PC-3 (cell line): ENCODE results near the gene USP2. TPM values are rescaled to one million over a fixed set of nuclear protein-coding genes. Genes with fewer than 3 reads are reported as not detected.

ENCODE experiments used
- ATAC-seq: fragments of 200-7000 bp; cut with Tn5 transposase; 2 replicates; pipeline ENCODE4 v1.9.1; 2020; ENCODE audit warnings: mild to moderate bottlenecking, moderate library complexity
- BruUV-seq: library from RNA; stranded (reverse); fragments of 400-500 nt; replicated peaks from 2 replicates; lab custom pipeline; 2021; lab: Mats Ljungman, UMichigan
- CTCF ChIA-PET: fragments of 300-600 bp; sonication (Branson Sonifier 250); formaldehyde crosslinking; loops from one replicate; lab custom pipeline; 2022; ENCODE audit warnings: antibody characterized with exemption; lab: Charles Lee
- POLR2A ChIA-PET: fragments of 300-600 bp; sonication (Branson Sonifier 250); formaldehyde crosslinking; loops from one replicate; lab custom pipeline; 2022; ENCODE audit warnings: antibody characterized with exemption; ENCODE audit not compliant: unreplicated experiment; lab: Charles Lee
- DNase-seq: peaks from one replicate; pipeline ENCODE4 v3.0.0-alpha.2; 2015
- H2AFZ ChIP-seq: fragments of 300-600 bp; sonication (generic); 2 replicates; pipeline ENCODE4 v1.6.0; 2016; ENCODE audit warnings: antibody characterized with exemption, low read length
- H3F3A ChIP-seq: fragments of 300-600 bp; sonication (generic); one replicate; pipeline ENCODE4 v1.6.0; 2017; ENCODE audit warnings: antibody characterized with exemption, low read length, control low read depth, mild to moderate bottlenecking; ENCODE audit not compliant: unreplicated experiment
- H3K27ac ChIP-seq: fragments of 300-600 bp; sonication (generic); 2 replicates; pipeline ENCODE4 v1.5.1; 2016; ENCODE audit warnings: mild to moderate bottlenecking, low read length
- H3K27me3 ChIP-seq: fragments of 300-600 bp; sonication (generic); 2 replicates; pipeline ENCODE4 v1.6.1; 2016; ENCODE audit warnings: low read length, mixed read lengths
- H3K36me3 ChIP-seq: fragments of 300-600 bp; sonication (generic); 2 replicates; pipeline ENCODE4 v1.6.1; 2016; ENCODE audit warnings: low read depth, mixed run types, low read length, mixed read lengths
- H3K4me1 ChIP-seq: fragments of 300-600 bp; sonication (generic); 2 replicates; pipeline ENCODE4 v1.5.1; 2016; ENCODE audit warnings: low read length; ENCODE audit not compliant: insufficient read depth
- H3K4me2 ChIP-seq: fragments of 300-600 bp; sonication (generic); 2 replicates; pipeline ENCODE4 v1.6.0; 2016; ENCODE audit warnings: low read length
- H3K4me3 ChIP-seq: fragments of 300-600 bp; sonication (generic); 2 replicates; pipeline ENCODE4 v1.5.1; 2016; ENCODE audit warnings: mild to moderate bottlenecking, low read length, mixed read lengths
- H3K79me2 ChIP-seq: fragments of 300-600 bp; sonication (generic); 2 replicates; pipeline ENCODE4 v1.6.1; 2017; ENCODE audit warnings: low read length, mixed read lengths
- H3K9ac ChIP-seq: fragments of 300-600 bp; sonication (generic); 2 replicates; pipeline ENCODE4 v1.6.0; 2016; ENCODE audit warnings: mild to moderate bottlenecking, low read length
- H3K9me2 ChIP-seq: fragments of 300-600 bp; sonication (generic); replicated peaks from 2 replicates; pipeline ENCODE4 v1.6.1; 2016; ENCODE audit warnings: mixed run types, low read length, mixed read lengths
- H3K9me3 ChIP-seq: fragments of 300-600 bp; sonication (generic); 2 replicates; pipeline ENCODE4 v1.6.1; 2016; ENCODE audit warnings: low read length, mixed read lengths
- H4K20me1 ChIP-seq: fragments of 300-600 bp; sonication (generic); 2 replicates; pipeline ENCODE4 v1.6.1; 2016; ENCODE audit warnings: low read length, mixed read lengths
- EZH2 ChIP-seq: fragments of 300-600 bp; sonication (generic); IDR thresholded peaks from one replicate; pipeline ENCODE4 v1.6.1; 2017; ENCODE audit warnings: antibody characterized with exemption, mild to moderate bottlenecking, low read length; ENCODE audit not compliant: unreplicated experiment
- EZH2phosphoT487 ChIP-seq: fragments of 300-600 bp; sonication (generic); IDR thresholded peaks from 2 replicates; pipeline ENCODE4 v1.6.1; 2018; ENCODE audit warnings: mild to moderate bottlenecking, antibody characterized with exemption, low read length, borderline replicate concordance
- intact Hi-C: fragments of 100-400 bp; cut with micrococcal nuclease; formaldehyde crosslinking; loops from 2 replicates; pipeline ENCODE4 v1.9.0; 2023
- total RNA-seq: library from RNA; depleted of rRNA; stranded (reverse); fragments of >200 nt; gene quantifications from 2 replicates; pipeline ENCODE4 v1.2.3, GENCODE V29; 2014
- TF ChIP-seq, protein P1 (sequence below): fragments of 300-600 bp; sonication (generic); conservative IDR thresholded peaks from 2 replicates; pipeline ENCODE4 v1.5.1; 2017; ENCODE audit warnings: antibody characterized with exemption, low read depth, mild to moderate bottlenecking, low read length

USP2 gene
- total RNA-seq, 1 experiment from 2014 or later: 1.8 TPM

DNA sequence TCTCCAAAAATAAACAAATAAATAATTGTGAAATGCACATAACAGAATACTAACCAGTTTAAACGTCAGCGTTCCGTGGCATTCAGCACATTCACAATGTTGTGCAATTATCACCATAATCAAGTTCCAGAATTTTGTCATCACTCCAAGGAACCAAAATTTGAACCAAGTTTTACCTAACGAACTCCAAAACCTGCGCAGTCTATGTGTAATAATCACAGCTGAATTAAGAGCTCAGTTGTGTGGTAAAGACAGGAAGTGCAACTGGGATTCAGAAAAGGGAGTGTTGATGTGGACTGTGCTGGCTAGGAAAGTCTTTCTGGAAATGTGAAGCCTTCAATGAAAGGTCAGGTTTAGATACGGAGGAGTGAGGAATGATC, 59.1 kb downstream of the USP2 start:
- ATAC-seq (peak; percentile 34), DNase-seq (peak; percentile 48)
- Histone ChIP-seq H3K27ac (no peak overlapping the region), H4K20me1 (no peaks in the 10 kb centered on the region), H3F3A (no peaks in the 10 kb centered on the region), H2AFZ (peak overlapping the region; percentile 97), H3K9me3 (no peaks in the 10 kb centered on the region), H3K27me3 (no peaks in the 10 kb centered on the region), H3K4me2 (peak overlapping the region; percentile 91), H3K4me3 (peak overlapping the region; percentile 68), H3K4me1 (peaks cover 34% of the 10 kb centered on the region), H3K9me2 (no peaks in the 10 kb centered on the region), H3K79me2 (no peaks in the 10 kb centered on the region), H3K36me3 (no peaks in the 10 kb centered on the region), H3K9ac (peak overlapping the region; percentile 13; the same call in 1 of the 2 replicates)
- ChIA-PET POLR2A (interaction anchor here (0.5 to 0.6 kb wide), 2 partner anchors 14 to 1073 kb away, joined by 5 to 7 read pairs; no protein-coding TSS in a partner anchor), CTCF (interaction anchor here (0.6 to 1.6 kb wide), 5 partner anchors 16 to 257 kb away, joined by 3 to 21 read pairs (median 3); no protein-coding TSS in a partner anchor)
- BruUV-seq: no TSS peak
- TF ChIP-seq EZH2phosphoT487: no peak
- no peak for TF ChIP-seq EZH2
- TF ChIP-seq, protein P1, sequence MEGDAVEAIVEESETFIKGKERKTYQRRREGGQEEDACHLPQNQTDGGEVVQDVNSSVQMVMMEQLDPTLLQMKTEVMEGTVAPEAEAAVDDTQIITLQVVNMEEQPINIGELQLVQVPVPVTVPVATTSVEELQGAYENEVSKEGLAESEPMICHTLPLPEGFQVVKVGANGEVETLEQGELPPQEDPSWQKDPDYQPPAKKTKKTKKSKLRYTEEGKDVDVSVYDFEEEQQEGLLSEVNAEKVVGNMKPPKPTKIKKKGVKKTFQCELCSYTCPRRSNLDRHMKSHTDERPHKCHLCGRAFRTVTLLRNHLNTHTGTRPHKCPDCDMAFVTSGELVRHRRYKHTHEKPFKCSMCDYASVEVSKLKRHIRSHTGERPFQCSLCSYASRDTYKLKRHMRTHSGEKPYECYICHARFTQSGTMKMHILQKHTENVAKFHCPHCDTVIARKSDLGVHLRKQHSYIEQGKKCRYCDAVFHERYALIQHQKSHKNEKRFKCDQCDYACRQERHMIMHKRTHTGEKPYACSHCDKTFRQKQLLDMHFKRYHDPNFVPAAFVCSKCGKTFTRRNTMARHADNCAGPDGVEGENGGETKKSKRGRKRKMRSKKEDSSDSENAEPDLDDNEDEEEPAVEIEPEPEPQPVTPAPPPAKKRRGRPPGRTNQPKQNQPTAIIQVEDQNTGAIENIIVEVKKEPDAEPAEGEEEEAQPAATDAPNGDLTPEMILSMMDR: no peak
- intact Hi-C loops: loop anchor here (5.0 to 10.0 kb wide), 2 partner anchors 115 to 158 kb away; partner anchors contain the start of genes CBL and NLRX1

DNA sequence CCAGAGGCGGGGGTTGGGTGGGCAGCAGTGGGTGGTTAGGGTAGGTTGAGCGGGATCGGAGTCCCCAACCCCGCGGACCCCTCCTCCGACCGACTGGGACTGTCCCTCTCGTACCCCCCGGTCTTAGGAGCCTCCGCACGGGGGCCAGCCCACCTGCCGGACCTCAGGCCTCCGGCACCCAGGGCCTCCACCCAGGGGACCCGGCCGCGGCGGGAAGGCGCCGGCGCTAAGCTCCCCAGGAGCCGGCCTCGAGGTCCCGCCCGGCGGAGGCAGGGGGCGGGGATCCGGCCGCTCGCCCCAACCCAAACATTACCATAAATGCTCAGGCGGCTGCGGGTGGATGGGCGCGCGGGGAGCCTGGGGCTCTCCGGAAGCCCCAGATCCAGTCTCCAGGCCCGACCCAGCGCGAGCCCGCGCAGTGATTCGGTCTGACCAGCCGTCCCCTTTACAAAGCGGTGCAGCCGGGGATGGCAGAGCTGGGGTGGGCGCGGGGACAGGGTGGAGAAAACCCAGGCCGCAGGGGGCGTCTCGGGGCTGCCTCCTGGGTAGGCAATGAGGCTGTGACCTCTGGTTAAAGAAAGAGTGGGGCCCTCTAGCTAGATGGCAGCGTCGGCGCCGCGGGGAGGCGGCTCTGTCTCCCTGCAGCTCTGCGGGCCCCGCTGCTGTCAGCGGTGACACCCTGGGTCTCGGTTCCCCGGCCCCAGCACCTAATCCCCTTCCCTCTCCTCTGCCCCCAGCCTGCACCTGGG, 60.5 kb downstream of the USP2 start:
- peak; percentile 25 for ATAC-seq
- POLR2A ChIA-PET: no interaction called here
- Histone ChIP-seq H3K9me2 (no peaks in the 10 kb centered on the region), H3K9me3 (no peaks in the 10 kb centered on the region), H3K36me3 (no peaks in the 10 kb centered on the region), H3K27ac (no peak overlapping the region), H3K4me2 (peak overlapping the region; percentile 91), H3K4me1 (peaks cover 38% of the 10 kb centered on the region), H3K4me3 (peak overlapping the region; percentile 68), H3K79me2 (peaks cover 9% of the 10 kb centered on the region), H3K9ac (peak overlapping the region; percentile 40), H3K27me3 (no peaks in the 10 kb centered on the region), H3F3A (no peaks in the 10 kb centered on the region), H2AFZ (peak overlapping the region; percentile 97), H4K20me1 (no peaks in the 10 kb centered on the region)
- intact Hi-C loops: loop anchor here (5.0 to 10.0 kb wide), 2 partner anchors 114 to 156 kb away; partner anchors contain the start of genes CBL and NLRX1
- DNase-seq: peak; percentile 21
- TSS peak; percentile 58 for BruUV-seq
- CTCF ChIA-PET: interaction anchor here (0.5 to 1.0 kb wide), 3 partner anchors 17 to 115 kb away, joined by 3 to 4 read pairs (median 3); partner anchors contain the start of gene CBL
- TF ChIP-seq, protein P1: no peak
- TF ChIP-seq EZH2 (no peak), EZH2phosphoT487 (no peak)
